GM18951 (cell line): Measurements from ENCODE around the gene TLK2.
"Not testable (repeated sequence)": the region's sequence is repeated elsewhere in the genome, so short reads cannot be mapped to it uniquely, and the experiment has no call there.

ENCODE experiments used
- POLR2A ChIP-seq: IDR thresholded peaks from 4 replicates; pipeline ENCODE4 v1.6.1; 2011; ENCODE audit warnings: mild to moderate bottlenecking; ENCODE audit not compliant: insufficient read length, insufficient read depth; ENCODE audit errors: extremely low read depth
- in situ Hi-C: fragments of 300-500 bp; cut with MboI; formaldehyde crosslinking; loops from one replicate; pipeline ENCODE4 v1.12.0; 2022; ENCODE audit warnings: low sequenced_read_pairs, mixed read lengths, inconsistent platforms; ENCODE audit not compliant: unreplicated experiment

Gene TLK2

DNA sequence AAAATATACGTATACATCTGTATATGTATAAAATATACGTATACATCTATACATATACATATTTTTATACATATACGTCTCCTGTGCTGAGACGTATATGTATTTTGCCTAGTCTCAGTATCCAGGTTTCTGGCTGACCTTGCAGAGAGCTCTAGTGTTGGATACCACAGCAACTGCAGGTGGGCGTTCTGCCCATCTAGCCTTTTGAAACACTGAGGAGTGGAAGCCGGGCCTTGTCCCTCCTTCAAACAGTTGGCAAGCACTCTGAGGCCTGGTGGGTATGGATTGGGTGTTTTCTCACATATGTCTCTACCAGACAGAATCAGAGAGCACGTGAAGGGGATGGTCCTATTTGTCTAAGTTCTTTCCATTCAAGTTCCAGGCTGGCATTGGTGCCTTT lies 109.5 kb downstream of the TLK2 start:
- TF ChIP-seq POLR2A = no peak
- in situ Hi-C loops = no loop called here

DNA sequence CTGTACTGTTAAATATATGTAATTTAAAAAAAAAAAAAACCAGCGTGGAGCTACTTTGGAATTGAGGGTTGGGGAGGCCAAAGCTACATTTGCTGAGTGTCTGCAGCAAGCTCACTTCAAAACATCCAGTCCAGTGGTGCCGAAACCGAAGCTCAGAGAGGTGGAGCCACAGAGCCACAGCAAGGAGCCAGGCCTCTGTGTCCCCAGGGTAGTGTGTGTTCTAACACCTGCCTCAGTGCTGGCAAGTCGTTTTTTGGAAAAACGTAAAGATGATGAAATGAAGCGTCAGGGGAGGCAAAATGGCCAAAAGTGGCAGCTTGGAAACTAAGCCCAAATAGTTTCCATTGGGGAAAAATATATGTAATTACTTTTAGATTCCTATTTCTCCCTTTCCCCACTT lies 112.7 kb downstream of the TLK2 start:
- in situ Hi-C loops = no loop called here
- TF ChIP-seq POLR2A = no peak

- in situ Hi-C loops = not testable (repeated sequence)
These were observed 113.2 kb downstream of the TLK2 start for GRCh38 chr17:62591822-62592221.

DNA sequence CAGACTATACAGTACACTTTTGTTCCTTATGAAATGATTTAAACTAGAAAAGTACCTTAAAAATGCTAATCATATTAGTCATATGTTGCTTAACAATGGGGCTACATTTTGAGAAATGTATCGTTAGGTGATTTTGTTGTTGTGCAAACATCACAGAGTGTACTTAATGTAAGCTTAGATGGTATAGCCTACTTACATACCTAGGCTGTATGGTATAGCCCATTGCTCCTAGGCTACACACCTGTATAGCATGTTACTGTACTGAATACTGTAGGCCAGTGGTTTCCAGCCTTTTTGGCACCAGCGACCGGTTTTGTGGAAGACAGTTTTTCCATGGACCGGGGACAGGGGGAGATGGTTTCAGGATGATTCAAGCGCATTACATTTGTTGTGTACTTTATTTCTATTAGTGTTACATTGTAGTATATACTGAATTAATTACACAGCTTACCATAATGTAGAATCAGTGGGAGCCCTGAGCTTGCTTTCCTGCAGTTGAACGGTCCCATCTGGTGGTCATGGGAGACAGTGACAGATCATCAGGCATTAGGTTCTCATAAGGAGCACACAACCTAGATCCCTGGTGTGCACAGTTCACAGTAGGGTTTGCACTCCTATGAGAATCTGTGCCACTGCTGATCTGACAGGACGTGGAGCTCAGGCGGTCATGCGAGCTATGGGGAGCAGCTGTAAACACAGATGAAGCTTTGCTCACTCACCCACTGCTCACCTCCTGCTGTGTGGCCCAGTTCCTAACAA lies 113.9 kb downstream of the TLK2 start:
- in situ Hi-C loops = no loop called here

GRCh38 chr17:62595484-62595883 lies 116.9 kb downstream of the TLK2 start:
- TF ChIP-seq POLR2A = no peak
- in situ Hi-C loops = no loop called here

More for the DNA sequence above, 113.9 kb downstream of the TLK2 start:
- no peak for TF ChIP-seq POLR2A

DNA sequence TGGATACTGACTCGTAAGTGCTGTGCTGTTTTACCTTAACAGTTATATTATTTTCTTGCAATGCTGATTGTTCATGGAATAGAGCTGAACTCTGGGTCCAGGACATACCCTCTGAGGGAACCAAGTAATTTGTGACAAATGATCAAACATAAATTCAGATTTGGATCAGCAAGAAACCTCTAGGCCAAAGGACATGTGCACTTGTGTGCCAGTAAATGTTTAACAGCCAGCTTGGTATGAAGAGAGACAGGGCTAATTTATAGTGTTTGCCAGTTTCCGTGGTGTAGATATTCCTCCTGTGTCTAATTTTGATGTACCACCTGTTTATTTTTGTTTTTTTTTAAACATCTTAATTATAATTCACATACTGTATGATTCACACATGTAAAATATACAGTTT lies 118.0 kb downstream of the TLK2 start:
- no peak for TF ChIP-seq POLR2A
- in situ Hi-C loops = no loop called here

GRCh38 chr17:62597150-62597549 lies 118.5 kb downstream of the TLK2 start:
- in situ Hi-C loops = no loop called here
- no peak for TF ChIP-seq POLR2A

GRCh38 chr17:62597920-62598319 lies 119.3 kb downstream of the TLK2 start:
- TF ChIP-seq POLR2A = no peak
- in situ Hi-C loops = no loop called here

- TF ChIP-seq POLR2A = no peak
- in situ Hi-C loops = no loop called here
These were observed 121.5 kb downstream of the TLK2 start for GRCh38 chr17:62599964-62600657.

- no peak for TF ChIP-seq POLR2A
- in situ Hi-C loops = no loop called here
These were observed 122.2 kb downstream of the TLK2 start for GRCh38 chr17:62600805-62601204.

- in situ Hi-C loops = no loop called here
- TF ChIP-seq POLR2A = no peak
These were observed 122.8 kb downstream of the TLK2 start for GRCh38 chr17:62601471-62601870.

GRCh38 chr17:62603783-62604182 lies 125.2 kb downstream of the TLK2 start:
- in situ Hi-C loops = not testable (repeated sequence)

GRCh38 chr17:62605588-62605987 lies 127.0 kb downstream of the TLK2 start:
- in situ Hi-C loops = no loop called here
- TF ChIP-seq POLR2A = no peak

GRCh38 chr17:62611292-62611691 lies 132.7 kb downstream of the TLK2 start:
- in situ Hi-C loops = no loop called here
- TF ChIP-seq POLR2A = no peak
